Bronchial epithelial cell (primary cell): Measurements from ENCODE around the gene EIF4G1. TPM values are rescaled to one million over a fixed set of nuclear protein-coding genes. Genes with fewer than 3 reads are reported as not detected.

Source experiments
- DNase-seq: peaks from one replicate; pipeline ENCODE4 v3.0.0-alpha.2; 2010; ENCODE audit warnings: low read depth
- FAIRE-seq: peaks from 2 replicates; lab custom pipeline; 2011; peaks lifted over from hg19 to GRCh38; lab: Jason Lieb, UNC
- H3K27me3 ChIP-seq: 2 replicates; pipeline ENCODE4 v1.5.1; 2011; ENCODE audit warnings: low read length; ENCODE audit not compliant: control insufficient read depth, insufficient read depth
- H3K36me3 ChIP-seq: 2 replicates; pipeline ENCODE4 v1.5.1; 2011; ENCODE audit warnings: low read length; ENCODE audit not compliant: control insufficient read depth, insufficient read depth
- H3K4me3 ChIP-seq: 2 replicates; pipeline ENCODE4 v1.5.1; 2011; ENCODE audit warnings: mild to moderate bottlenecking, low read depth, low read length, control low read depth
- CTCF ChIP-seq: IDR thresholded peaks from 2 replicates; pipeline ENCODE4 v1.5.1; 2011; ENCODE audit warnings: mild to moderate bottlenecking, moderate library complexity, low read length, control low read depth, inconsistent platforms; ENCODE audit not compliant: insufficient read depth, severe bottlenecking
- total RNA-seq: library from RNA; depleted of rRNA; stranded (reverse); fragments of >200 nt; gene quantifications from 2 replicates; pipeline ENCODE4 v1.2.1, GENCODE V29; 2014

The EIF4G1 gene
- total RNA-seq, 1 donor from 2014 or later, result 244 TPM

- peaks cover 37% of the 10 kb centered on the region for H3K27me3 ChIP-seq
- DNase-seq, result no peak
These were observed 67.1 kb downstream of the EIF4G1 start for GRCh38 chr3:184381261-184382224.

GRCh38 chr3:184382326-184383032, 68.1 kb downstream of the EIF4G1 start:
- Histone ChIP-seq H3K27me3 (peaks cover 37% of the 10 kb centered on the region), H3K36me3 (no peaks in the 10 kb centered on the region), H3K4me3 (no peak overlapping the region)
- TF ChIP-seq CTCF, result no peak
- DNase-seq (no peak), FAIRE-seq (no peak)

More at GRCh38 chr3:184381261-184382224, 67.1 kb downstream of the EIF4G1 start:
- Histone ChIP-seq H3K4me3 (no peak overlapping the region), H3K36me3 (no peaks in the 10 kb centered on the region)
- FAIRE-seq, result no peak
- TF ChIP-seq CTCF, result no peak

- DNase-seq (no peak), FAIRE-seq (no peak)
- Histone ChIP-seq H3K4me3 (no peak overlapping the region), H3K27me3 (peaks cover 33% of the 10 kb centered on the region), H3K36me3 (no peaks in the 10 kb centered on the region)
- no peak for TF ChIP-seq CTCF
These were observed 68.8 kb downstream of the EIF4G1 start for GRCh38 chr3:184383033-184383740.

- FAIRE-seq, result no peak
- Histone ChIP-seq H3K27me3 (peaks cover 24% of the 10 kb centered on the region), H3K36me3 (no peaks in the 10 kb centered on the region), H3K4me3 (no peak overlapping the region)
- DNase-seq, result no peak
- TF ChIP-seq CTCF, result no peak
These were observed 69.9 kb downstream of the EIF4G1 start for GRCh38 chr3:184384342-184384741.

Other genes with a start within 250 kb of the EIF4G1 start
- gene HTR3E, start 217.5 kb upstream of the EIF4G1 start, total RNA-seq, result not detected in 2 replicates
- 42.1 and 46.1 TPM in 2 replicates for gene EIF2B5, start 179.2 kb upstream of the EIF4G1 start, total RNA-seq
- 22.6 and 30.2 TPM in 2 replicates for gene DVL3, start 159.2 kb upstream of the EIF4G1 start, total RNA-seq
- 262 and 275 TPM in 2 replicates for gene AP2M1, start 139.8 kb upstream of the EIF4G1 start, total RNA-seq
- gene ABCF3, start 128.4 kb upstream of the EIF4G1 start, total RNA-seq, result 40.0 and 54.2 TPM in 2 replicates
- gene VWA5B2, start 85.0 kb upstream of the EIF4G1 start, total RNA-seq, result not detected in 2 replicates
- gene ALG3, start 65.6 kb upstream of the EIF4G1 start, total RNA-seq, result 21.6 and 36.9 TPM in 2 replicates
- 10.1 and 14.0 TPM in 2 replicates for gene EEF1AKMT4, start 64.9 kb upstream of the EIF4G1 start, total RNA-seq
- not detected in 2 replicates for gene CAMK2N2, start 53.1 kb upstream of the EIF4G1 start, total RNA-seq
- not detected in 2 replicates for gene ECE2, start 38.6 kb upstream of the EIF4G1 start, total RNA-seq
- 507 and 526 TPM in 2 replicates for gene PSMD2, start 15.4 kb upstream of the EIF4G1 start, total RNA-seq
- 18.2 and 25.5 TPM in 2 replicates for gene FAM131A, start 23.0 kb downstream of the EIF4G1 start, total RNA-seq
- gene CLCN2, start 47.0 kb downstream of the EIF4G1 start, total RNA-seq, result 2.0 and 2.1 TPM in 2 replicates
- gene POLR2H, start 47.1 kb downstream of the EIF4G1 start, total RNA-seq, result 48.4 and 112 TPM in 2 replicates
- not detected in 2 replicates for gene THPO, start 63.6 kb downstream of the EIF4G1 start, total RNA-seq
- not detected in 2 replicates for gene CHRD, start 65.4 kb downstream of the EIF4G1 start, total RNA-seq
- 9.2 and 16.8 TPM in 2 replicates for gene EPHB3, start 247.2 kb downstream of the EIF4G1 start, total RNA-seq